Measurements from ENCODE around the gene CFAP97D1. TPM values are rescaled to one million over a fixed set of nuclear protein-coding genes. Genes with fewer than 3 reads are reported as not detected.
"Not testable (repeated sequence)": the region's sequence is repeated elsewhere in the genome, so short reads cannot be mapped to it uniquely, and the experiment has no call there.

The CFAP97D1 gene
- total and polyA plus RNA-seq, 2 experiments from 2014 or later: not detected

- Histone ChIP-seq H4K20me1 (ENCODE audit: insufficient read depth) (no peaks in the 10 kb centered on the region), H3K4me2 (ENCODE audit: unreplicated experiment) (no peak overlapping the region), H3K4me1 (ENCODE audit: insufficient read depth) (no peaks in the 10 kb centered on the region), H2AFZ (no peak overlapping the region), H3K9me3 (ENCODE audit: low read depth) (no peaks in the 10 kb centered on the region), H3K9ac (no peak overlapping the region), H3K9me2 (ENCODE audit: insufficient read depth) (no peaks in the 10 kb centered on the region), H3K27me3 (replicated peaks; ENCODE audit: insufficient read depth) (peaks cover 19% of the 10 kb centered on the region; the same call in 1 of the 2 replicates), H3K36me3 (ENCODE audit: low read depth) (no peaks in the 10 kb centered on the region), H3K4me3 (no peak overlapping the region), H3F3A (ENCODE audit: insufficient read depth) (no peaks in the 10 kb centered on the region), H3K27ac (no peak overlapping the region), H3K79me2 (ENCODE audit: insufficient read depth) (no peaks in the 10 kb centered on the region)
- in situ Hi-C loops (cut with MboI): no loop called here
- TF ChIP-seq EZH2 (IDR thresholded peaks at IDR 0.05; ENCODE audit: insufficient read depth, poor library complexity, severe bottlenecking) (no peak), EZH2phosphoT487 (IDR thresholded peaks at IDR 0.05; ENCODE audit: insufficient read depth, low read depth) (no peak)
- WGBS, 2 experiments (ENCODE audit: low coverage in 1 of 2, low lambda C conversion rate in 2 of 2, missing lambda C conversion rate in 2 of 2): 3 to 5% methylated on average over 3 of the region's 3 CpGs
- DNase-seq: peak; percentile 51
Observed at GRCh38 chr17:43791589-43791988, 11.4 kb downstream of the CFAP97D1 start.

GRCh38 chr17:43792668-43793067 lies 12.4 kb downstream of the CFAP97D1 start:
- in situ Hi-C loops (cut with MboI); H3K27ac ChIP-seq; H3K36me3 ChIP-seq (ENCODE audit: low read depth); H3K9ac ChIP-seq; H3K9me3 ChIP-seq (ENCODE audit: low read depth); H3K4me2 ChIP-seq (ENCODE audit: unreplicated experiment); H2AFZ ChIP-seq; DNase-seq; H3K79me2 ChIP-seq (ENCODE audit: insufficient read depth); H4K20me1 ChIP-seq (ENCODE audit: insufficient read depth); H3K4me1 ChIP-seq (ENCODE audit: insufficient read depth); H3K9me2 ChIP-seq (ENCODE audit: insufficient read depth); H3K4me3 ChIP-seq; H3F3A ChIP-seq (ENCODE audit: insufficient read depth): not testable (repeated sequence)
- peaks cover 13% of the 10 kb centered on the region; the same call in 1 of the 2 replicates for H3K27me3 ChIP-seq (replicated peaks; ENCODE audit: insufficient read depth)
- 72 to 74% methylated on average over 4 of the region's 4 CpGs for WGBS, 2 experiments (ENCODE audit: low coverage in 1 of 2, low lambda C conversion rate in 2 of 2, missing lambda C conversion rate in 2 of 2)

GRCh38 chr17:43798024-43798423 lies 17.8 kb downstream of the CFAP97D1 start:
- H3K4me2 ChIP-seq (ENCODE audit: unreplicated experiment); H3K9ac ChIP-seq; DNase-seq; H3K9me2 ChIP-seq (ENCODE audit: insufficient read depth); H4K20me1 ChIP-seq (ENCODE audit: insufficient read depth); H3K4me1 ChIP-seq (ENCODE audit: insufficient read depth); H3K4me3 ChIP-seq; H3K9me3 ChIP-seq (ENCODE audit: low read depth); H2AFZ ChIP-seq; H3K36me3 ChIP-seq (ENCODE audit: low read depth); H3F3A ChIP-seq (ENCODE audit: insufficient read depth); H3K27ac ChIP-seq; in situ Hi-C loops (cut with MboI); H3K79me2 ChIP-seq (ENCODE audit: insufficient read depth); H3K27me3 ChIP-seq (replicated peaks; ENCODE audit: insufficient read depth): not testable (repeated sequence)
- 77 to 85% methylated on average over 9 of the region's 9 CpGs for WGBS, 2 experiments (ENCODE audit: low coverage in 1 of 2, low lambda C conversion rate in 2 of 2, missing lambda C conversion rate in 2 of 2)

GRCh38 chr17:43799047-43799446 lies 18.8 kb downstream of the CFAP97D1 start:
- Histone ChIP-seq H3K4me2 (ENCODE audit: unreplicated experiment) (no peak overlapping the region), H3K36me3 (ENCODE audit: low read depth) (no peaks in the 10 kb centered on the region; the same call in 1 of the 2 replicates), H2AFZ (no peak overlapping the region), H4K20me1 (ENCODE audit: insufficient read depth) (no peaks in the 10 kb centered on the region), H3K79me2 (ENCODE audit: insufficient read depth) (no peaks in the 10 kb centered on the region), H3F3A (ENCODE audit: insufficient read depth) (0 out of 2 replicates have a peak, but pooled peaks cover 2% of the 10 kb centered on the region), H3K9me2 (ENCODE audit: insufficient read depth) (no peaks in the 10 kb centered on the region), H3K27me3 (replicated peaks; ENCODE audit: insufficient read depth) (no peaks in the 10 kb centered on the region), H3K9me3 (ENCODE audit: low read depth) (no peaks in the 10 kb centered on the region), H3K9ac (no peak overlapping the region), H3K4me1 (ENCODE audit: insufficient read depth) (peaks cover 5% of the 10 kb centered on the region; the same call in 1 of the 2 replicates), H3K27ac (no peak overlapping the region), H3K4me3 (no peak overlapping the region)
- no peak for TF ChIP-seq EZH2 (IDR thresholded peaks at IDR 0.05; ENCODE audit: insufficient read depth, poor library complexity, severe bottlenecking)
- no peak for TF ChIP-seq EZH2phosphoT487 (IDR thresholded peaks at IDR 0.05; ENCODE audit: insufficient read depth, low read depth)
- in situ Hi-C loops (cut with MboI): no loop called here
- 54 to 59% methylated on average over 2 of the region's 2 CpGs for WGBS, 2 experiments (ENCODE audit: low coverage in 1 of 2, low lambda C conversion rate in 2 of 2, missing lambda C conversion rate in 2 of 2)
- DNase-seq: no peak

- Histone ChIP-seq H3K9ac (no peak overlapping the region), H3K4me1 (ENCODE audit: insufficient read depth) (peaks cover 7% of the 10 kb centered on the region; the same call in 1 of the 2 replicates), H3K4me3 (no peak overlapping the region), H3K4me2 (ENCODE audit: unreplicated experiment) (no peak overlapping the region), H3K36me3 (ENCODE audit: low read depth) (peaks cover 5% of the 10 kb centered on the region; the same call in 1 of the 2 replicates), H3K9me3 (ENCODE audit: low read depth) (no peaks in the 10 kb centered on the region), H2AFZ (no peak overlapping the region), H4K20me1 (ENCODE audit: insufficient read depth) (no peaks in the 10 kb centered on the region), H3F3A (ENCODE audit: insufficient read depth) (peaks cover 19% of the 10 kb centered on the region), H3K27me3 (replicated peaks; ENCODE audit: insufficient read depth) (no peaks in the 10 kb centered on the region), H3K9me2 (ENCODE audit: insufficient read depth) (no peaks in the 10 kb centered on the region), H3K79me2 (ENCODE audit: insufficient read depth) (no peaks in the 10 kb centered on the region), H3K27ac (no peak overlapping the region)
- WGBS, 2 experiments (ENCODE audit: low coverage in 1 of 2, low lambda C conversion rate in 2 of 2, missing lambda C conversion rate in 2 of 2): 96 to 98% methylated on average over 3 of the region's 3 CpGs
- in situ Hi-C loops (cut with MboI): no loop called here
- TF ChIP-seq EZH2phosphoT487 (IDR thresholded peaks at IDR 0.05; ENCODE audit: insufficient read depth, low read depth): no peak
- TF ChIP-seq EZH2 (IDR thresholded peaks at IDR 0.05; ENCODE audit: insufficient read depth, poor library complexity, severe bottlenecking): no peak
- DNase-seq: no peak
Observed at GRCh38 chr17:43800736-43801135, 20.5 kb downstream of the CFAP97D1 start.

All from GM23248 (cell line).